Fibroblast of lung (primary cell): ENCODE results near the gene LEFTY2. TPM values are rescaled to one million over a fixed set of nuclear protein-coding genes. Genes with fewer than 3 reads are reported as not detected.
"Not testable (repeated sequence)": the region's sequence is repeated elsewhere in the genome, so short reads cannot be mapped to it uniquely, and the experiment has no call there.

Source experiments
- DNase-seq, 2 donors: peaks; one replicate each; pipeline versions ENCODE4 v3.0.0 to v3.0.0-alpha.2; 2010; ENCODE audit warnings: low read depth in 2 of 2
- H2AFZ ChIP-seq: 2 replicates; pipeline ENCODE4 v1.5.1; 2012; ENCODE audit warnings: low read length, control low read depth, inconsistent platforms
- H3K27ac ChIP-seq: 2 replicates; pipeline ENCODE4 v1.5.1; 2011; ENCODE audit warnings: low read length, control low read depth; ENCODE audit not compliant: insufficient read depth
- H3K27me3 ChIP-seq: 2 replicates; pipeline ENCODE4 v1.5.1; 2011; ENCODE audit warnings: mild to moderate bottlenecking, low read length; ENCODE audit not compliant: control insufficient read depth, insufficient read depth
- H3K36me3 ChIP-seq: 2 replicates; pipeline ENCODE4 v1.5.1; 2011; ENCODE audit warnings: low read length; ENCODE audit not compliant: control insufficient read depth, insufficient read depth
- H3K4me1 ChIP-seq: 2 replicates; pipeline ENCODE4 v1.5.1; 2011; ENCODE audit warnings: low read length; ENCODE audit not compliant: control insufficient read depth, insufficient read depth; ENCODE audit errors: extremely low read depth
- H3K4me2 ChIP-seq: 2 replicates; pipeline ENCODE4 v1.5.1; 2011; ENCODE audit warnings: low read length, control low read depth; ENCODE audit not compliant: insufficient read depth; ENCODE audit errors: extremely low read depth
- H3K4me3 ChIP-seq, 4 experiments: fragments of 200-600 bp in 1 of 4; sonication (generic) in 1 of 4; replicated peaks in 1 of 4; 2 replicates each; pipeline ENCODE4 v1.5.1; 2011 to 2016; ENCODE audit warnings: low read length in 4 of 4, low read depth in 3 of 4, mild to moderate bottlenecking in 3 of 4, control low read depth in 2 of 4, inconsistent platforms in 1 of 4, mixed read lengths in 1 of 4; ENCODE audit not compliant: insufficient read depth in 1 of 4; ENCODE audit errors: control extremely low read depth in 1 of 4
- H3K79me2 ChIP-seq: 2 replicates; pipeline ENCODE4 v1.5.1; 2012; ENCODE audit warnings: mild to moderate bottlenecking, low read length, inconsistent platforms; ENCODE audit not compliant: control insufficient read depth, insufficient read depth
- H3K9ac ChIP-seq: 2 replicates; pipeline ENCODE4 v1.5.1; 2011; ENCODE audit warnings: mild to moderate bottlenecking, low read length, control low read depth; ENCODE audit not compliant: insufficient read depth
- H3K9me3 ChIP-seq: 2 replicates; pipeline ENCODE4 v1.5.1; 2012; ENCODE audit warnings: low read depth, low read length; ENCODE audit not compliant: control insufficient read depth, insufficient read depth
- H4K20me1 ChIP-seq: 2 replicates; pipeline ENCODE4 v1.5.1; 2011; ENCODE audit warnings: low read length; ENCODE audit not compliant: control insufficient read depth, insufficient read depth; ENCODE audit errors: extremely low read depth
- EZH2 ChIP-seq: IDR thresholded peaks from 2 replicates; pipeline ENCODE4 v1.5.1; 2012; ENCODE audit warnings: low read length, control low read depth, mild to moderate bottlenecking; ENCODE audit errors: missing control alignments
- polyA plus RNA-seq, 2 donors: library from polyadenylated mRNA; depleted of rRNA in 1 of 2; stranded (reverse) in 1 of 2; unstranded in 1 of 2; fragments of >200 nt; gene quantifications; 2 replicates each; pipeline ENCODE4 v1.2.1, GENCODE V29; 2011 to 2012; ENCODE audit warnings: missing spikeins in 1 of 2
- total RNA-seq: library from RNA; depleted of rRNA; stranded (reverse); fragments of >200 nt; gene quantifications from 2 replicates; pipeline ENCODE4 v1.2.1, GENCODE V29; 2014
- TF ChIP-seq, protein P1 (sequence below), 2 donors: IDR thresholded peaks in 1 of 2; conservative IDR thresholded peaks in 1 of 2; 1 replicate in 1 of 2; 2 replicates in 1 of 2; pipeline ENCODE4 v1.5.1; 2011 to 2012; ENCODE audit warnings: low read length in 2 of 2, control low read depth in 1 of 2, inconsistent platforms in 1 of 2, low read depth in 1 of 2, mild to moderate bottlenecking in 1 of 2

LEFTY2 gene
- total and polyA plus RNA-seq, 2 donors (not counting 1 experiment from before 2014, with no cell fraction given) = not detected

DNA sequence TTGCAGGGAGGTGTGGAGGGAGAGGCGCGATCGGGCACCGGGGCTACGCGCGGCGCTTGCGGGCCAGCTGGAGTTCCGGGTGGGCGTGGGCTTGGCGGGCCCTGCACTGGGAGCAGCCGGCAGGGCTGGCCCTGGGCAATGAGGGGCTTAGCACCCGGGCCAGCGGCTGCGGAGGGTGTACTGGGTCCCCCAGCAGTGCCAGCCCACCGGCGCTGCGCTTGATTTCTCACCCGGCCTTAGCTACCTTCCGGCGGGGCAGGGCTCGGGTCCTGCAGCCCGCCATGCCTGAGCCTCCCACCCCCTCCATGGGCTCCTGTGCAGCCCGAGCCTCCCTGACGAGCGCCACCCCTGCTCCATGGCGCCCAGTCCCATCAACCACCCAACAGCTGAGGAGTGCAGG lies 28.7 kb upstream of the LEFTY2 start:
- not testable (repeated sequence) for H3K27me3 ChIP-seq, H3K4me2 ChIP-seq, H3K9me3 ChIP-seq, H2AFZ ChIP-seq, H3K4me3 ChIP-seq, H3K27ac ChIP-seq, H3K79me2 ChIP-seq, H3K36me3 ChIP-seq, DNase-seq, H3K4me1 ChIP-seq, H4K20me1 ChIP-seq, H3K9ac ChIP-seq

DNA sequence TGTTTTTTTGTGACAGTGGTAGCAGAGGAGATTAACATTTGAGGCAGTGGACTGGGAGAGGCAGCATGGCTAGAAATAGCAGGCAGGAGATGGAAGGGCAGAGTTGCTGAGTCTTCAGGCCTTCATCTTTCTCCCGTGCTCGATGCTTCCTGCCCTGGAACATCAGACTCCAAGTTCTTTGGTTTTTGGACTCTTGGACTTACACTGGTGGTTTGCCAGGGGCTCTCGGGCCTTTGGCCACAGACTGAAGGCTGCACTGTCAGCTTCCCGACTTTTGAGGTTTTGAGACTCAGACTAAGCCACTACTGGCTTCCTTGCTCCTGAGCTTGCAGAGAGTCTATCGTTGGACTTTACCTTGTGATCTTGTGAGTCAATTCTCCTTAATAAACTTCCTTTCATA lies 24.2 kb upstream of the LEFTY2 start:
- Histone ChIP-seq H3K36me3 (no peaks in the 10 kb centered on the region), H3K9me3 (no peaks in the 10 kb centered on the region), H3K4me2 (no peak overlapping the region), H4K20me1 (no peaks in the 10 kb centered on the region), H3K9ac (no peak overlapping the region), H3K4me1 (no peaks in the 10 kb centered on the region), H2AFZ (no peak overlapping the region), H3K4me3 (no peak overlapping the region), H3K27ac (no peak overlapping the region), H3K27me3 (no peaks in the 10 kb centered on the region), H3K79me2 (no peaks in the 10 kb centered on the region)
- DNase-seq = no peak
- TF ChIP-seq, protein P1, sequence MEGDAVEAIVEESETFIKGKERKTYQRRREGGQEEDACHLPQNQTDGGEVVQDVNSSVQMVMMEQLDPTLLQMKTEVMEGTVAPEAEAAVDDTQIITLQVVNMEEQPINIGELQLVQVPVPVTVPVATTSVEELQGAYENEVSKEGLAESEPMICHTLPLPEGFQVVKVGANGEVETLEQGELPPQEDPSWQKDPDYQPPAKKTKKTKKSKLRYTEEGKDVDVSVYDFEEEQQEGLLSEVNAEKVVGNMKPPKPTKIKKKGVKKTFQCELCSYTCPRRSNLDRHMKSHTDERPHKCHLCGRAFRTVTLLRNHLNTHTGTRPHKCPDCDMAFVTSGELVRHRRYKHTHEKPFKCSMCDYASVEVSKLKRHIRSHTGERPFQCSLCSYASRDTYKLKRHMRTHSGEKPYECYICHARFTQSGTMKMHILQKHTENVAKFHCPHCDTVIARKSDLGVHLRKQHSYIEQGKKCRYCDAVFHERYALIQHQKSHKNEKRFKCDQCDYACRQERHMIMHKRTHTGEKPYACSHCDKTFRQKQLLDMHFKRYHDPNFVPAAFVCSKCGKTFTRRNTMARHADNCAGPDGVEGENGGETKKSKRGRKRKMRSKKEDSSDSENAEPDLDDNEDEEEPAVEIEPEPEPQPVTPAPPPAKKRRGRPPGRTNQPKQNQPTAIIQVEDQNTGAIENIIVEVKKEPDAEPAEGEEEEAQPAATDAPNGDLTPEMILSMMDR (conservative IDR thresholded peaks at IDR 0.05 in 1 of 2, IDR thresholded peaks at IDR 0.05 in 1 of 2; ENCODE audit: low read depth in 1 of 2, low read length in 2 of 2) = no peak
- no peak for TF ChIP-seq EZH2

DNA sequence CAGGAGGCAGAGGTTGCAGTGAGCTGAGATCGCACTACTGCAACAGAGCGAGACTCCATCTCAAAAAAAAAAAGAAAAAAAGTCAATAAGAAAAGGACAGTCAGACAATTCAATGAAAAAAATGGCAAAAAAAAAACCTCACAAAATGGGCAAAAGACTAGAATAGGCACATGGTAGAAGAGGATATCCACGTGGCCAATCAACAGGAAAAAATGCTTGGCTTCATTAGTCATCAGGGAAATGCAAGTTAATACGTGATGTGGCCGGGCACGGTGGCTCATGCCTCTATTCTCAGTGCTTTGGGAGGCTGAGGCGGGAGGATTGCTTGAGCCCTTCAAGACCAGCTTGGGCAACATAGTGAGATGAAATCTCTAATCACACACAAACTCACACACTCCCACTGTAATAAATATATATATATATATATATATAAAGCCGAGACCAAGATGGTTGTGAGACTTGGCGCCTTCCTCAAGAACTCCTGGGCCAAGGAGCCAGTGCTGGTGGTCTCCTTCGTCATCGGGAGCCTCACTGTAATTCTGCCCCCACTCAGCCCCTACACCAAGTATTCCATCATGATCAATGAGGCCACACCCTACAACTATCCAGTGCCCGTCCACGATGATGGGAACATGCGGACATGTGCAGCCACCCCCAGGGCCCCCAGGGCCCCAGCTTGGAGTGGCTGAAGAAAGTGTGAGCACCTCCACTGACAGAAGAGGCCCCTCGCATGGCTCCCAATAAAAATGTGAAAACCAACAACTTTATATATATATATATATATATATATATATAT lies 22.9 kb upstream of the LEFTY2 start:
- DNase-seq = peak in 1 of 2 donors; percentile 17
- Histone ChIP-seq H3K4me2 (no peak overlapping the region), H3K4me3 (no peak overlapping the region), H3K79me2 (no peaks in the 10 kb centered on the region), H3K27me3 (no peaks in the 10 kb centered on the region), H3K9ac (no peak overlapping the region), H4K20me1 (no peaks in the 10 kb centered on the region), H3K4me1 (no peaks in the 10 kb centered on the region), H3K27ac (no peak overlapping the region), H3K9me3 (no peaks in the 10 kb centered on the region), H2AFZ (no peak overlapping the region), H3K36me3 (no peaks in the 10 kb centered on the region)
- TF ChIP-seq, protein P1 (conservative IDR thresholded peaks at IDR 0.05 in 1 of 2, IDR thresholded peaks at IDR 0.05 in 1 of 2; ENCODE audit: low read depth in 1 of 2, low read length in 2 of 2) = no peak
- no peak for TF ChIP-seq EZH2
